Nephron (organoid): ENCODE data around the gene FNTB.

ENCODE experiments used
- H3K27ac Mint-ChIP-seq, 3 experiments: 2 replicates each; pipeline ENCODE4 v1.8.0; 2020; ENCODE audit warnings: mixed read lengths in 3 of 3, mild to moderate bottlenecking in 2 of 3, moderate library complexity in 1 of 3
- H3K27me3 Mint-ChIP-seq: 2 replicates; pipeline ENCODE4 v1.8.0; 2021; ENCODE audit warnings: low read depth, mild to moderate bottlenecking, moderate library complexity, mixed read lengths
- H3K36me3 Mint-ChIP-seq: 2 replicates; pipeline ENCODE4 v1.8.0; 2020; ENCODE audit warnings: low read depth, mixed read lengths
- H3K4me1 Mint-ChIP-seq: 2 replicates; pipeline ENCODE4 v1.8.0; 2020; ENCODE audit warnings: mixed read lengths
- H3K4me3 Mint-ChIP-seq, 3 experiments: 2 replicates each; pipeline ENCODE4 v1.8.0; 2020; ENCODE audit warnings: mild to moderate bottlenecking in 3 of 3, mixed read lengths in 3 of 3, moderate library complexity in 2 of 3
- H3K9me3 Mint-ChIP-seq: 2 replicates; pipeline ENCODE4 v1.8.0; 2020; ENCODE audit warnings: mixed read lengths
- TF ChIP-seq, protein P1 (sequence below), 3 experiments: fragments of 200-600 bp; sonication (generic); IDR thresholded peaks; one replicate each; pipeline ENCODE4 v1.5.0; 2021; ENCODE audit warnings: antibody characterized with exemption in 3 of 3; ENCODE audit not compliant: unreplicated experiment in 3 of 3

Gene FNTB

DNA sequence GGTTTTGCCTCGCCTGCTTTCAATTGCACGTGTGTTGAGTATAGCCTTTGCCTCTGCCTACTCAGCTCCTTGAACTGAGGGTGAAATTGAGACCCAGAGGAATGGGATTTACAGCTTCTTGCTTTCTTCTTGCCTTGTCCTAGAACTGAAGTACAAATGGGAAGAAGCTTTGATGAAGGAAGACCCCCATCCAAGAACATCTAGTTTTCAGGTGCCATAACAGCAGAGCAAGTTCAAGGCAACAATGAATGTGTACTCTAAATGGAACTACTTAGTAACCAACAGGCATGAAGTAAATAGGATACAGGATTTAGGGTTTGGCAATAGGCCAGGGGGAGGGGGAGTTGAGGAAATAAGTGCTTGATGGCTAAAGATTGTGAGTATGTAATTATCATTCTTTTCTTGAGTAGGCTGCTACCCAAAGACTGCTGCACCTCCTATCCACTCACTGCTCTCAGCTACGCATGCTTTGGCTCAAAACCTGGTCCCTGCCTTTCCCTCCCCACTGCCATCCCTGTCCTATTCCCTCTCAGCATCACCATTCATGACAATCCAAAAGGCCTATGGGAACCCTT is 46.3 kb upstream of the FNTB start:
- Mint-ChIP-seq H3K36me3 (peaks cover 35% of the 10 kb centered on the region), H3K4me3 (no peak overlapping the region), H3K9me3 (no peaks in the 10 kb centered on the region), H3K27me3 (no peaks in the 10 kb centered on the region), H3K4me1 (peaks cover 39% of the 10 kb centered on the region), H3K27ac (peak overlapping the region in 1 of 3 experiments; percentile 68)
- TF ChIP-seq, protein P1, sequence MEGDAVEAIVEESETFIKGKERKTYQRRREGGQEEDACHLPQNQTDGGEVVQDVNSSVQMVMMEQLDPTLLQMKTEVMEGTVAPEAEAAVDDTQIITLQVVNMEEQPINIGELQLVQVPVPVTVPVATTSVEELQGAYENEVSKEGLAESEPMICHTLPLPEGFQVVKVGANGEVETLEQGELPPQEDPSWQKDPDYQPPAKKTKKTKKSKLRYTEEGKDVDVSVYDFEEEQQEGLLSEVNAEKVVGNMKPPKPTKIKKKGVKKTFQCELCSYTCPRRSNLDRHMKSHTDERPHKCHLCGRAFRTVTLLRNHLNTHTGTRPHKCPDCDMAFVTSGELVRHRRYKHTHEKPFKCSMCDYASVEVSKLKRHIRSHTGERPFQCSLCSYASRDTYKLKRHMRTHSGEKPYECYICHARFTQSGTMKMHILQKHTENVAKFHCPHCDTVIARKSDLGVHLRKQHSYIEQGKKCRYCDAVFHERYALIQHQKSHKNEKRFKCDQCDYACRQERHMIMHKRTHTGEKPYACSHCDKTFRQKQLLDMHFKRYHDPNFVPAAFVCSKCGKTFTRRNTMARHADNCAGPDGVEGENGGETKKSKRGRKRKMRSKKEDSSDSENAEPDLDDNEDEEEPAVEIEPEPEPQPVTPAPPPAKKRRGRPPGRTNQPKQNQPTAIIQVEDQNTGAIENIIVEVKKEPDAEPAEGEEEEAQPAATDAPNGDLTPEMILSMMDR (IDR thresholded peaks at IDR 0.05; ENCODE audit: unreplicated experiment in 3 of 3) = no peak

DNA sequence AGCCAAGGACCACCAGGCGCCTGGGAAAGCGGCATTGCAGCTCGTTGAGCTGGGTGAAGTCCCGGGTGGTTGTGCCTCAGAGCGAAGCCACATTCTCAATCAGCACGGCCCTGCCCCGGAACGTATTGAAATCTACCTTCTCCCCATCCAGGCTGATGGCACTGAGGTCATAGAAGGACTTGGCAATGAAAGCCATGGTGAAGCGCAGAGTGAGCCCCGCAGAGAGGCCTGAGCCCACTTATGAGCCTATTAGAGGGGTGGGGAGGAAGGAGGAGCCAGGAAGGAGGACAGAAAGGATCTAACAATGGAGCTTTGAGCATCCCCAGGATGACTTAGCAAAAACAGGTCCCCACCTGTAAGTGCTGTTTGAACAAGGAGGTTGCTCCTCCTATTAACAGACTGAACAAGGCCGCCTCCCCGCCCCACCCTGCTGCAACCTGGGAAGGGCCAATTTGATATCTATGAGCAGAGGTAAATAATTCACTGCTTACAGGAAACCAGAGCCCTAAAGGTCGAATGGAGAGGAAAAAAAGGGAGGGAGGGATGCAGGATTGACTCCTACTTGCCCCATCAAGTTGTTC is 44.1 kb upstream of the FNTB start, which contains the start of gene GPX2:
Gene GPX2 (minus strand): TSS at position 215 of the 581 bp plus-strand sequence. CDS start 19 bp downstream, at position 196.
- Mint-ChIP-seq H3K27me3 (no peaks in the 10 kb centered on the region), H3K9me3 (no peaks in the 10 kb centered on the region), H3K4me3 (no peak within 1 kb of the TSS), H3K36me3 (peaks cover 49% of the 10 kb centered on the region), H3K27ac (no peak within 1 kb of the TSS), H3K4me1 (peaks cover 25% of the 10 kb centered on the region)
- TF ChIP-seq, protein P1 (IDR thresholded peaks at IDR 0.05; ENCODE audit: unreplicated experiment in 3 of 3) = no peak

DNA sequence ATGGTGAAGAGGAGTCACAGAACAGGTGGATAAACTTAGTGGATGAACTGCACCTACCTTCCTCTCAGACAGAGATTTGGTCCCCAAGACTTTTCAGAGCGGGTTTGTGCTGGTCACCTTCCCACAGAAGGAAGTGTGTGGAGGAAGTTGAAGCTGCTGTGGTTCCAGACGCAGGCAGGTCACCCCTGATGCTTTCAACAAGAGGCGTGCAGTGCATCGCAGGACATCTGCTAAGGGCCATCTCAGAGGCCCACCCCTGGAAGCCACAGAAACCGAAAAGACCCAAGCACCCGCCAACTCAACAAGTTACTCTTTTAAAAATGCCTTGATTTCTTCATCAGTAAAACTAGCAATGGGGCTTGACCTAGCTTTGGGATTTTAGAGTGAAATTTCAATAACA is 43.1 kb upstream of the FNTB start:
- Mint-ChIP-seq H3K4me3 (no peak overlapping the region), H3K9me3 (no peaks in the 10 kb centered on the region), H3K27ac (no peak overlapping the region), H3K27me3 (no peaks in the 10 kb centered on the region), H3K4me1 (peaks cover 19% of the 10 kb centered on the region), H3K36me3 (peaks cover 44% of the 10 kb centered on the region)
- TF ChIP-seq, protein P1 (IDR thresholded peaks at IDR 0.05; ENCODE audit: unreplicated experiment in 3 of 3) = no peak

DNA sequence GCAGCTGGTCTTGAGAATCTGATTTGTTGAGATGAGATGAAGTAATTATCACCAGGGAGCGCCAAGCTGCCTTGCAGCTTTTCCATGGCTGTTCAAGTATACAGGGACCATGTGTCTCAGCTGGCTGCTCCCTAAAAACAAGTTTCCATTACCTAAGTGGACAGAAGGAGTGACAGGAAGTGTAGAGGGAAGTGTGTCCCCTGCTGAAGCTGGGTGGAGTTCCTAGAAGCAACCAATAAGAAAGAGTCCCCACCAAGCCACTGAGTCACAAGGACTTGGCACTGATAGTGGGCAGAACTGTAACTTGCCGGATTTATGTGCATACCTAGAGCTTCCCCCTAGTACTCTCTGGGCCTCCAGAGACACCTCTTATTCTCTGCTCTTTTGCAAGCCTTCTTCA is 42.7 kb upstream of the FNTB start:
- Mint-ChIP-seq H3K27me3 (no peaks in the 10 kb centered on the region), H3K4me3 (no peak overlapping the region), H3K36me3 (peaks cover 44% of the 10 kb centered on the region), H3K27ac (no peak overlapping the region), H3K9me3 (no peaks in the 10 kb centered on the region), H3K4me1 (peaks cover 14% of the 10 kb centered on the region)
- TF ChIP-seq, protein P1 (IDR thresholded peaks at IDR 0.05; ENCODE audit: unreplicated experiment in 3 of 3) = no peak

DNA sequence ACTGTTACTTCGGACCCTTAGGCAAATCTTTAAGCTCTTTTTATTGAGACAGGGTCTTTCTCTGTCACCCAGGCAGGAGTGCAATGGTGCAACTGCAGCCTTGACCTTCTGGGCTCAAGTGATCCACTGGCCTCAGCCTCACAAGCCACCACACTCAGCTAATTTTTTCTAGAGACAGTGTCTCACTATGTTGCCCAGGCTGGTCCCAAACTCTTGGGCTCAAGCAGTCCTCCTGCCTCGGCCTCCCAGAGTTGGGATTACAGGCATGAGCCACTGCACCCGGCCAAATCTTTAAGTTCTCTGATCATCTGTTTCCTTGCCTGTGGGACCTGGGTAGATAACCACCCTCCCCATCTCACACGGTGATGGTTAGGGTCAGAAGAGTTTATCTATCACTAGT is 41.8 kb upstream of the FNTB start:
- no peaks in the 10 kb centered on the region for H3K9me3 Mint-ChIP-seq
- TF ChIP-seq, protein P1 (IDR thresholded peaks at IDR 0.05; ENCODE audit: unreplicated experiment in 3 of 3) = no peak

More for the DNA sequence above, 41.8 kb upstream of the FNTB start:
- Mint-ChIP-seq H3K4me1 (peaks cover 8% of the 10 kb centered on the region), H3K36me3 (peaks cover 47% of the 10 kb centered on the region), H3K27ac (no peak overlapping the region), H3K27me3 (no peaks in the 10 kb centered on the region), H3K4me3 (no peak overlapping the region)
